Chondrocyte (in vitro differentiated cells): ENCODE measurements around the gene DDHD1. TPM values are rescaled to one million over a fixed set of nuclear protein-coding genes. Genes with fewer than 3 reads are reported as not detected.

Source experiments
- DNase-seq: peaks from one replicate; pipeline ENCODE4 v3.0.0; 2021; ENCODE audit warnings: mixed read lengths, low spot score
- H3K27ac Mint-ChIP-seq: one replicate; pipeline ENCODE4 v1.8.0; 2021; ENCODE audit warnings: mild to moderate bottlenecking, moderate library complexity, mixed read lengths; ENCODE audit not compliant: unreplicated experiment
- H3K27me3 Mint-ChIP-seq: 2 replicates; pipeline ENCODE4 v1.8.0; 2021; ENCODE audit warnings: low read depth, mixed read lengths
- H3K36me3 Mint-ChIP-seq: 2 replicates; pipeline ENCODE4 v1.8.0; 2021; ENCODE audit warnings: low read depth, mixed read lengths
- H3K4me1 Mint-ChIP-seq: 2 replicates; pipeline ENCODE4 v1.8.0; 2021; ENCODE audit warnings: low read depth, mild to moderate bottlenecking, mixed read lengths
- H3K4me3 Mint-ChIP-seq: one replicate; pipeline ENCODE4 v1.8.0; 2021; ENCODE audit warnings: mild to moderate bottlenecking, moderate library complexity, mixed read lengths; ENCODE audit not compliant: unreplicated experiment
- H3K9me3 Mint-ChIP-seq: 2 replicates; pipeline ENCODE4 v1.8.0; 2021; ENCODE audit warnings: low read depth, mixed read lengths
- total RNA-seq: library from RNA; stranded (reverse); gene quantifications from 3 replicates; pipeline ENCODE4 v1.2.1, GENCODE V29; 2021
- TF ChIP-seq, protein P1 (sequence below): fragments of 200-600 bp; sonication (generic); IDR thresholded peaks from 2 replicates; pipeline ENCODE4 v1.5.0; 2021; ENCODE audit warnings: antibody characterized with exemption, mild to moderate bottlenecking, moderate library complexity

The DDHD1 gene
- total RNA-seq, 1 donor from 2014 or later: 12.9 TPM

DNA sequence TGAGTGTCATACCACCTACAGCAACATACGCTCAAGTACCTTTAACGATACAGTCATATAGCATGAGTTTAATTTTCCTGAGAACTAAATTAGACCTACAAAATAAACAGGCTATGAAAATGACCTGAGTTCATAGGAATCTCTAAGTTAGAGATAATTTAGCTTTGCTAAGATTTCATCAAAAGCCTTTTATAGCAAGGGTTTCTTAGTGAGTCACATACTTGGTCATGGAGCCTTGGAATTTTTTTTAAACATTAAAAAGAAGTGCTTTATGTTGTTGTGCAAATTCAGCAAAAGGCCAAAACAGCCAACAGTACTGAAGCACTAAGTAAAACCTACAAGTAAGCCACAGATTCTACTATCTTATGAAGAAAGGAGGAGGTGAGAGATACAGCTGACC, 108.6 kb downstream of the DDHD1 start:
- TF ChIP-seq, protein P1, sequence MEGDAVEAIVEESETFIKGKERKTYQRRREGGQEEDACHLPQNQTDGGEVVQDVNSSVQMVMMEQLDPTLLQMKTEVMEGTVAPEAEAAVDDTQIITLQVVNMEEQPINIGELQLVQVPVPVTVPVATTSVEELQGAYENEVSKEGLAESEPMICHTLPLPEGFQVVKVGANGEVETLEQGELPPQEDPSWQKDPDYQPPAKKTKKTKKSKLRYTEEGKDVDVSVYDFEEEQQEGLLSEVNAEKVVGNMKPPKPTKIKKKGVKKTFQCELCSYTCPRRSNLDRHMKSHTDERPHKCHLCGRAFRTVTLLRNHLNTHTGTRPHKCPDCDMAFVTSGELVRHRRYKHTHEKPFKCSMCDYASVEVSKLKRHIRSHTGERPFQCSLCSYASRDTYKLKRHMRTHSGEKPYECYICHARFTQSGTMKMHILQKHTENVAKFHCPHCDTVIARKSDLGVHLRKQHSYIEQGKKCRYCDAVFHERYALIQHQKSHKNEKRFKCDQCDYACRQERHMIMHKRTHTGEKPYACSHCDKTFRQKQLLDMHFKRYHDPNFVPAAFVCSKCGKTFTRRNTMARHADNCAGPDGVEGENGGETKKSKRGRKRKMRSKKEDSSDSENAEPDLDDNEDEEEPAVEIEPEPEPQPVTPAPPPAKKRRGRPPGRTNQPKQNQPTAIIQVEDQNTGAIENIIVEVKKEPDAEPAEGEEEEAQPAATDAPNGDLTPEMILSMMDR: no peak
- Mint-ChIP-seq H3K27me3 (no peaks in the 10 kb centered on the region), H3K9me3 (no peaks in the 10 kb centered on the region), H3K4me1 (peaks cover 47% of the 10 kb centered on the region), H3K27ac (peak overlapping the region; percentile 83), H3K4me3 (no peak overlapping the region), H3K36me3 (peaks cover 4% of the 10 kb centered on the region)
- DNase-seq: no peak

DNA sequence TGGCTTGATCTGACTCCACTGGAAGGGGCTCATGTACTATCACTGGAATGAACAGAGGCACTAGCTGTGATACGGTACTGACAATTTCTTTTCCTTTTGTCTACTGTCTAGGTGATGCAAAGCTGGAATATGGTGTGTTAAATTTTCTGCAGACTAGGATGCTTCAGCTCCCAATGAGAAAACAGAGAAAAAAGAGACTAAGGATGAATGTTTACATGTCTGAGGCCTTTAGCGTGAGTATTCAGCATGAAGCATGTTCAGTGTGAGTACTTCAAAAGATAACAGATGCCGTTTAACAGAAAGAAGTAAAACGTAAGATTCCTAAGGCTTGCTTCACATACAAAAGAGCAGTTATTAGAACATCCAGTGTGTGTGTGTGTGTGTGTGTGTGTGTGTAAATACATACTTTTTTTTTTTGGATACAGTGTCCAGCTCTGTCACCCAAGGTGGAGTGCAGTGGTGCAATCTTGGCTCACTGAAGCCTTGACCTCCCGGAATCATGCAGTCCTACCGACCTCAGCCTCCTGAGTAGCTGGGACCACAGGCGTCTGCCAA, 110.0 kb downstream of the DDHD1 start:
- H3K4me3 Mint-ChIP-seq: peak overlapping the region; percentile 0
- DNase-seq: no peak
- no peaks in the 10 kb centered on the region for H3K27me3 Mint-ChIP-seq
- H3K36me3 Mint-ChIP-seq: peaks cover 11% of the 10 kb centered on the region
- peak overlapping the region; percentile 70 for H3K27ac Mint-ChIP-seq
- H3K4me1 Mint-ChIP-seq: peaks cover 45% of the 10 kb centered on the region
- no peaks in the 10 kb centered on the region for H3K9me3 Mint-ChIP-seq
- TF ChIP-seq, protein P1: no peak

DNA sequence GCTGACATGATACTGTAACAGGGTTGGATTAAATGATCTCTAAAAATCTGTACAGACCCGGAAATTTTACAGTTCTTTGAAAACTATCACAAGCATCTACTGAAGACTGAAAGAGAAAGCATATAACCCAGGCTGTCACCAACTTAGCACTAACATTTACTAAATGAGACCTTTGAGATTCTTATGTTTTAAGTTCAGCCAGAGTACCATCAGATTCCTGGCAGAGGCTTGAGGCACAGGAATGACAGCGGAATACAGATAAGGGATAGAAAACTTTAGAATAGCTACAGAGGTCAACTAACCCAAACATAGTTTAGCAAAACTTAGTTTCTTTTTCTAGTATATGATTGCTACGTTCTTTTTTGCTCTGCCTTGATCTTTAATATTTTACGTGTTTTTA, 110.6 kb downstream of the DDHD1 start:
- peaks cover 45% of the 10 kb centered on the region for H3K4me1 Mint-ChIP-seq
- TF ChIP-seq, protein P1: no peak
- no peaks in the 10 kb centered on the region for H3K27me3 Mint-ChIP-seq
- peak overlapping the region; percentile 70 for H3K27ac Mint-ChIP-seq
- H3K4me3 Mint-ChIP-seq: no peak overlapping the region
- H3K36me3 Mint-ChIP-seq: peaks cover 12% of the 10 kb centered on the region
- DNase-seq: no peak
- no peaks in the 10 kb centered on the region for H3K9me3 Mint-ChIP-seq

DNA sequence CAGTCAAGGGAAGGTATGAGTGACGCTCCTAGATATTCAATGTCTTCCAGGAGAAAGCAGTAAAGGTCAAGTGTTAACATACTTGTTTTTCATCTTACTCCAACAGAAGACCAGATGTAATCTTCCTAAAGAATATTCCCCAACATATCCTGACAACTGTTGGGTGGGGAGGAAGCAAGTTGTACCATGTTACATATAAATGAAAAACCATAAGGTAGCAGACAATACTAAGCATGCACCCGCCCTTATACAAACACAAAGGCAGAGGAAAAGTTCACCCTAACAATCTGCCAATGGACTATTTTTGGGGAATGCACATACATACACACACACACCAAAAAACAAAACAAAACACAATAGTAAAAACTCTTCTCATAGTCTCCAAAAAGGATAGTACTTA, 112.1 kb downstream of the DDHD1 start:
- H3K4me3 Mint-ChIP-seq: no peak overlapping the region
- DNase-seq: no peak
- H3K36me3 Mint-ChIP-seq: peaks cover 14% of the 10 kb centered on the region
- TF ChIP-seq, protein P1: no peak
- no peaks in the 10 kb centered on the region for H3K27me3 Mint-ChIP-seq
- no peak overlapping the region for H3K27ac Mint-ChIP-seq
- no peaks in the 10 kb centered on the region for H3K9me3 Mint-ChIP-seq
- H3K4me1 Mint-ChIP-seq: peaks cover 51% of the 10 kb centered on the region

DNA sequence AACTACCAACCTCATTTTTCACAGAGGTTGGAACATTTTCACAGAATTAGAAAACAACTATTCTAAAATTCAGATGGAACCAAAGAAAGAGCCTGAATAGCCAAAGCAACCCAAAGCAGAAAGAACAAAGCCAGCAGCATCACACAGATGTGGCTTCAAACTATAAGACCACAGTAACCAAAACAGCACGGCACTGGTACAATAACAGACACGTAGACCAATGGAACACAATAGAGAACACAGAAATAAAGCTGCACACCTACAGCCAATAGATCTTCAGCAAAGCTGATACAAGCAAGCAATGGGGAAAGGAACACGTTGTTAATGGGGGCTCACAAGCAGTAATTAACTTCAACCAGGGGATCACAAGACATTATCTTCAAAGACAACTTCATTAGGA, 114.5 kb downstream of the DDHD1 start:
- H3K27ac Mint-ChIP-seq: no peak overlapping the region
- H3K4me3 Mint-ChIP-seq: no peak overlapping the region
- DNase-seq: no peak
- peaks cover 62% of the 10 kb centered on the region for H3K4me1 Mint-ChIP-seq
- peaks cover 14% of the 10 kb centered on the region for H3K36me3 Mint-ChIP-seq
- H3K9me3 Mint-ChIP-seq: no peaks in the 10 kb centered on the region
- TF ChIP-seq, protein P1: no peak
- no peaks in the 10 kb centered on the region for H3K27me3 Mint-ChIP-seq
